ENCODE data around the gene ZNF726. TPM values are rescaled to one million over a fixed set of nuclear protein-coding genes. Genes with fewer than 3 reads are reported as not detected.
"Not testable (repeated sequence)": the region's sequence is repeated elsewhere in the genome, so short reads cannot be mapped to it uniquely, and the experiment has no call there.

Gene ZNF726
- total and polyA plus RNA-seq, 9 donors = 0.36 to 5.3 (median 1.1) TPM

DNA sequence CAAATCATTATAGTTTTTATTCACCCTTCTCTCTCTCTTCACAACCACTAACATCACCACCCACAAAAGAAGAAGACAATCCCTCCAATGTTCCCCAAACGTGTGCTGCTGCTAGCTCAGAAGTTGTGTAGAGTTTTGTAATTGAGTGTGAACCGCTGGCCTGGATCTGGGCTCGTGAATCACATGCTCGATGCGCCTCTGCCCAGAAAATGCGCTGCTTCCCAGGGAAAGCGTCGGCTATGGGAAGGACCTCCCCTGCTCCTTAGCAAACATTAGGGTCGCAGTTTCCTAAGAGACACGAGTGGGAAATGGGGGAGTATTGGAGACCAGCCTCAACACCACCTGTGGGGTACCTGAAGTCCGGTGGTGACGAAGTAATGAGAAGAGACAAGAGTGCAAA, 38.4 kb upstream of the ZNF726 start:
- WGBS, 3 donors = 34 to 60% (median 48%) methylated on average over 12 of the region's 12 CpGs
- no peaks in the 10 kb centered on the region for H3K9me3 ChIP-seq
- TF ChIP-seq EP300 (IDR thresholded peaks at IDR 0.05) (no peak), POLR2A (IDR thresholded peaks at IDR 0.05) (no peak)
- TF ChIP-seq, protein P1, sequence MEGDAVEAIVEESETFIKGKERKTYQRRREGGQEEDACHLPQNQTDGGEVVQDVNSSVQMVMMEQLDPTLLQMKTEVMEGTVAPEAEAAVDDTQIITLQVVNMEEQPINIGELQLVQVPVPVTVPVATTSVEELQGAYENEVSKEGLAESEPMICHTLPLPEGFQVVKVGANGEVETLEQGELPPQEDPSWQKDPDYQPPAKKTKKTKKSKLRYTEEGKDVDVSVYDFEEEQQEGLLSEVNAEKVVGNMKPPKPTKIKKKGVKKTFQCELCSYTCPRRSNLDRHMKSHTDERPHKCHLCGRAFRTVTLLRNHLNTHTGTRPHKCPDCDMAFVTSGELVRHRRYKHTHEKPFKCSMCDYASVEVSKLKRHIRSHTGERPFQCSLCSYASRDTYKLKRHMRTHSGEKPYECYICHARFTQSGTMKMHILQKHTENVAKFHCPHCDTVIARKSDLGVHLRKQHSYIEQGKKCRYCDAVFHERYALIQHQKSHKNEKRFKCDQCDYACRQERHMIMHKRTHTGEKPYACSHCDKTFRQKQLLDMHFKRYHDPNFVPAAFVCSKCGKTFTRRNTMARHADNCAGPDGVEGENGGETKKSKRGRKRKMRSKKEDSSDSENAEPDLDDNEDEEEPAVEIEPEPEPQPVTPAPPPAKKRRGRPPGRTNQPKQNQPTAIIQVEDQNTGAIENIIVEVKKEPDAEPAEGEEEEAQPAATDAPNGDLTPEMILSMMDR (IDR thresholded peaks at IDR 0.05) = no peak
- no peak overlapping the region for H3K27ac ChIP-seq
- no peak overlapping the region for H3K4me3 ChIP-seq
- DNase-seq = no peak
- H3K4me1 ChIP-seq (ENCODE audit: insufficient read depth) = no peaks in the 10 kb centered on the region
- intact Hi-C loops (cut with DNase I) = no loop called here
- no peaks in the 10 kb centered on the region for H3K27me3 ChIP-seq
- no peaks in the 10 kb centered on the region for H3K36me3 ChIP-seq

DNA sequence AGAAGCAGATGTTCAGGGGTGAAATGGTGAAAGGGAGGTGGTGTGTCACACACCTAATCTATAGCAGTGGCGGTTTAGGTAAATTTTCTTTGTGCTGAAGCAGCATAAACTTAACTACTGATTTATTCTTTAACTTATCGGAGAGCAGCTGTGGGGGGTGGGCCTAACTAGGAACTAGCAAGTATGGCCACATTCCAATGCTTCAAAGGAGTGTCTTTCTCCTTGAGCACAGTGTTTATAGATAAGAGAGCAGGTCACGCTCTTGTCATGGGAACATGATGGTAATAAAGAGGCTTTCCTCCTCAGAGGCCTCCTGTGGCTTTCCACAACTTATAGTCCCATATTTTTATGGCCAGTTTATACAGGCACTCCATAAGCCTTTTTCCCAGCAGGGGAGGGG, 37.9 kb upstream of the ZNF726 start:
- H3K27me3 ChIP-seq; intact Hi-C loops (cut with DNase I); H3K4me1 ChIP-seq (ENCODE audit: insufficient read depth); DNase-seq; H3K27ac ChIP-seq; H3K36me3 ChIP-seq; H3K9me3 ChIP-seq; H3K4me3 ChIP-seq: not testable (repeated sequence)
- 19 to 38% (median 20%) methylated on average over 3 of the region's 3 CpGs for WGBS, 3 donors

DNA sequence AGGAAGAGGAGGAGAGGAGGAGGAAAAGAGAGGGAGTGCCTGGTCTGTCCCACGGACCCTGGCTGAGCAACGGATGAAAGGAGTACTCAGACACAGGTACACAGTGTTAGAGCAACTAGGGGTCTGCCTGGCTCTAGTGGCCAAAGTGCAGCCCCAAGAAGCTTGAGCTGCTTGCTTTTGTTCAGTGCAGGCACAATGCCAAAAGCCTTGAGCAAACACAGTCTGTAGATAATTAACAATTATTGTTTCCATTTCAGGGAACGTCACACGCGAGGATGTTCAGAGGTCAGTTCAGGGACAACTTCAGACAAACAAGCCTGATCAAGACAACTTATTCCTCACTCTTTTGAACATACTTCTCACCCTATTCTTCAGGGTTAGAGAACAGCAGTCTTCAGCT, 32.2 kb upstream of the ZNF726 start:
- no peak for DNase-seq
- H3K36me3 ChIP-seq = no peaks in the 10 kb centered on the region
- WGBS, 3 donors = 33 to 44% (median 43%) methylated on average over 5 of the region's 5 CpGs
- intact Hi-C loops (cut with DNase I) = no loop called here
- no peak overlapping the region for H3K27ac ChIP-seq
- H3K9me3 ChIP-seq = peaks cover 0 to 3% of the 10 kb centered on the region in 2 donors
- TF ChIP-seq POLR2A (IDR thresholded peaks at IDR 0.05) (no peak), EP300 (IDR thresholded peaks at IDR 0.05) (no peak)
- TF ChIP-seq, protein P1 (IDR thresholded peaks at IDR 0.05) = no peak
- no peak overlapping the region for H3K4me3 ChIP-seq
- no peaks in the 10 kb centered on the region for H3K27me3 ChIP-seq
- no peaks in the 10 kb centered on the region for H3K4me1 ChIP-seq (ENCODE audit: insufficient read depth)

DNA sequence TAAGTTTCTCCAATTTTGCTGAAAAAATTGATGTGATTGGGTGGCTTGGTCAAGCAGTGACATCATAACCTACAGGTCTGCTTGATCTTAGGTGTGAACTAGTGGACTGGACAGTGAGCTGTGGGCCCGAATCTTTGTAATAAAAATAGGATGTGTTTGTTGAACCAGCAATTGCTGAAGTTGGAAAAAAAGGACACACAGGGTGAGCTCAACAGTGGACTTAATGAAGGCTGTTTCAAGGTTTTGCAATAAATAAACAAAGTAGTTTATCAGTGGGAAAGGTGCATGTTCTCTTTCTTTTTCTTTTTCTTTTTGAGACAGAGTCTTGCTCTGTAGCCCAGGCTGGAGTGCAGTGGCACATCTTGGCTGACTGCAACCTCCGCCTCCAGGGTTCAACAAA, 30.3 kb upstream of the ZNF726 start:
- Histone ChIP-seq H3K4me3 (no peak overlapping the region), H3K36me3 (no peaks in the 10 kb centered on the region), H3K9me3 (peaks cover 0 to 3% of the 10 kb centered on the region in 2 donors), H3K27me3 (no peaks in the 10 kb centered on the region), H3K4me1 (ENCODE audit: insufficient read depth) (no peaks in the 10 kb centered on the region), H3K27ac (no peak overlapping the region)
- intact Hi-C loops (cut with DNase I) = no loop called here
- DNase-seq = no peak
- TF ChIP-seq EP300 (IDR thresholded peaks at IDR 0.05) = no peak
- TF ChIP-seq, protein P1 (IDR thresholded peaks at IDR 0.05) = no peak
- TF ChIP-seq POLR2A (IDR thresholded peaks at IDR 0.05) = no peak
- WGBS, 3 donors = 76 to 84% (median 80%) methylated on average over 2 of the region's 2 CpGs

DNA sequence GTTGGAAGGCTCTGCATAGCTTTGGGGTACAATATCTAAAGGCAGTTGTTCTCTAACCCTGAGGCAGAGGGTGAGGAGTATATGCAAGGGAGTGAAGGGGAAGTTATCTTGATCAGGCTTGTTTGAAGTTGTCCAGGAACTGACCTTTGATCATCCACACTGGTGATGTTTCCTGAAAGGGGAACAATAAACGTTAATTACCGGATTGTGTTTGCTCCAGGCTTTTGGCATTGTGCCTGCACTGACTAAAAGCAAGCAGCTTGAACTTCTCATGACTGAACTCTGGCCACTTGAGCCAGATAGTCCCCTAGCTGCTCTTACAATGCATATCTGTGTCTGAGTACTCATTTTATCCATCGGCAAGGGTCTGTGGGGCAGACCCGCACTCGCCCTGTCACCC, 27.0 kb upstream of the ZNF726 start:
- Histone ChIP-seq H3K27me3 (no peaks in the 10 kb centered on the region), H3K4me3 (no peak overlapping the region), H3K36me3 (no peaks in the 10 kb centered on the region), H3K4me1 (ENCODE audit: insufficient read depth) (no peaks in the 10 kb centered on the region), H3K27ac (no peak overlapping the region), H3K9me3 (peaks cover 0 to 3% of the 10 kb centered on the region in 2 donors)
- intact Hi-C loops (cut with DNase I) = no loop called here
- no peak for TF ChIP-seq POLR2A (IDR thresholded peaks at IDR 0.05)
- no peak for TF ChIP-seq EP300 (IDR thresholded peaks at IDR 0.05)
- TF ChIP-seq, protein P1 (IDR thresholded peaks at IDR 0.05) = no peak
- DNase-seq = no peak
- 52 to 76% (median 70%) methylated on average over 5 of the region's 5 CpGs for WGBS, 3 donors

DNA sequence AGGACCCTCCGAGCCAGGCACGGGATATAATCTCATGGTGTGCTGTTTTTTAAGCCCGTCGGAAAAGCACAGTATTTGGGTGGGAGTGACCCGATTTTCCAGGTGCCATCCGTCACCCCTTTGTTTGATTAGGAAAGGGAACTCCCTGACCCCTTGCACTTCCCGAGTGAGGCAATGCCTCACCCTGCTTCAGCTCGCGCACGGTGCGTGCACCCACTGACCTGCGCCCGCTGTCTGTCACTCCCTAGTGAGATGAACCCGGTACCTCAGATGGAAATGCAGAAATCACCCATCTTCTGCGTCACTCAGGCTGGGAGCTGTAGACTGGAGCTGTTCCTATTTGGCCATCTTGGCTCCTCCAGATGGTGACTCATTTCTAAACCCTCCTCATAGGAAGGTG, 18.6 kb upstream of the ZNF726 start:
- H3K27me3 ChIP-seq; H3K9me3 ChIP-seq; H3K27ac ChIP-seq; H3K4me3 ChIP-seq; H3K4me1 ChIP-seq (ENCODE audit: insufficient read depth); intact Hi-C loops (cut with DNase I); DNase-seq; H3K36me3 ChIP-seq: not testable (repeated sequence)
- WGBS, 3 donors = 89 to 95% (median 90%) methylated on average over 15 of the region's 15 CpGs

All from ovary (tissue), 9 donors.